GM18498 (cell line): Measurements from ENCODE around the gene SLC43A2.

Experiments
- ATAC-seq: cut with Tn5 transposase; IDR thresholded peaks from one replicate; pipeline ENCODE4 v1.9.1; 2021; ENCODE audit warnings: mild to moderate bottlenecking, moderate library complexity; ENCODE audit not compliant: unreplicated experiment

SLC43A2 gene

DNA sequence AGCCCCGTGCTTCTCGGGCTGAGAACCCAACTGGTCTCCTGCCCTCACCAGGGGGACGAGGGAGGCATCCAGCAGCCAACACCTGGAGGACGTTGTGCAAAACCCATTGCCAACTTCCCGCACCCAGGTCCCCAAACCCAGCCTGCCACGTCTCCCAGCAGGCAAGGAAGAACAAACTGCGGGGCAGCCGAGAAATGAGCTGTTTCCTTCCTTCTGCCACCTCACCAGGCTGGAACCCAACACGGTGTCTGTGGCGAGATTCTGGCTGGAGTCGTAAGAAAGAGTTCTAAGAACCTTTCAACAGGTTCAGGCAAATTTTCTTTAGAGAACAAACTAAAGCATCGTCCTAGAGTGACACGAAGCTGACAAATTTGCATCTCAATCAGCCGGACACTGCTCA, 3.6 kb downstream of the SLC43A2 start:
- ATAC-seq: no peak

- ATAC-seq: no peak
These were observed 4.0 kb downstream of the SLC43A2 start for GRCh38 chr17:1624650-1625049.

GRCh38 chr17:1623057-1623630, 5.5 kb downstream of the SLC43A2 start:
- no peak for ATAC-seq

- ATAC-seq: no peak
These were observed 7.2 kb downstream of the SLC43A2 start for GRCh38 chr17:1621273-1621954.

DNA sequence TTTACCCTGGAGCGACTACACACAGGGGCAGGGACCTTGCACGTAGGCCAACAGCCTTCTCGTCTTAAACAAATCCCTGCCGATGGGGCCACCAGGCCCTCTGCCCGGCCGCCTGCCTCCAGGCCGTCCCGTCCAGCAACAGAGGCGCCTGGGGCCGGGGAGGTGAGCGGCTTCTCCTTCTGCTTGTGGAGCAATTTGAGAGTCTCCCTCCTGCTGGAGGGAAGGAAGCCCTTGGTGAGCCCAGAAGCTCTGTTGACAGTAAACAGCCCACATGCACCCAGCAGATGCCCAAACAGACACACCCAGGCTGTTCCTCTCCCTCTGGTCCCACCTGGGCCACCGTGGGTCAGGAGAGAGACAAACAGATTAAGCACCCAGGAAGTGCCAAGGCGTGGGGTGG, 8.1 kb downstream of the SLC43A2 start:
- ATAC-seq: no peak

DNA sequence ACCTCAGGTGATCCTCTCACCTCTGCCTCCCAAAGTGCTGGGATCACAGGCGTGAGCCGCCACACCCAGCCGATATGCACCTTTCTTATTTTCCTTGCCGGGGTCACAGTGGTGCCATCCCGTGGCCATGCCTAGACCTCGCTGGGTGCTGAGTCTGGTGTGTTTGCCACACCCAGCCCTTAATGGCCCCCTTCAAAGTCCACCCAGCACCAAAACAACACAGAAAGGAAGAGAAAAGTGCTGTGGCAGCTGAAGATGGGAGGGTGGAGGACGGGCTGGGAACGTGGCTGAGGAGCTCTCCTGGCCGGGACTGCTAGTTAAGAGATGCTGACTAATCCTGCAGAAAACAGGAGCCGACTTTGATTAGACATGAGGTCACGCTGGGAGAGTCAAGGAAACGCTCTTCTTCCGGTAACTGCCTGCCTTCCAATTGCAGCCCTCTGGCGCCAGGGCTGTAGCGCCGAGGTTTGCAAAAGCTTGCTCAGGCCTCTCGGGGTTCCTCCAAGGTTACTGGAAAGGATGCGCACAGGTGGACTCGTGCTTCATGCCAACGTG, 10.9 kb downstream of the SLC43A2 start:
- no peak for ATAC-seq

DNA sequence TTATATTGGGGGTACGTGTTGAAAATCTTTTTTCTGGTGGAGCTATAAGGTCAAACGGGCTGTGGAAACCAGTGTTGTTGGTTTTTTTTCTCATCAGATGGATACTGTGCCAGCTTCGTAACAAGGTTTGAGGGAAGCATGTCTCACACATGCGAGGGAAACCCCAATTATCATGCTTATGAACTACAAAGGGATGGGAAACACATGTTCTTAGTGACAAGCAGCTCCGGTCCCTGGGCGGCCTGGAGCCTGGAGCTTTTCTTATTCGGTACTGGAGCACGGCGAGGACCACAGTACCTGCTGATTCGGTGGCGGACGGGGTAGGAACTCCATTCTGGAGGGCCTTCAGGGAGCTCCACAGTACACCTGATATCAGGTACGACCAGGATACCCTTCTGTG, 12.5 kb downstream of the SLC43A2 start:
- ATAC-seq: no peak

DNA sequence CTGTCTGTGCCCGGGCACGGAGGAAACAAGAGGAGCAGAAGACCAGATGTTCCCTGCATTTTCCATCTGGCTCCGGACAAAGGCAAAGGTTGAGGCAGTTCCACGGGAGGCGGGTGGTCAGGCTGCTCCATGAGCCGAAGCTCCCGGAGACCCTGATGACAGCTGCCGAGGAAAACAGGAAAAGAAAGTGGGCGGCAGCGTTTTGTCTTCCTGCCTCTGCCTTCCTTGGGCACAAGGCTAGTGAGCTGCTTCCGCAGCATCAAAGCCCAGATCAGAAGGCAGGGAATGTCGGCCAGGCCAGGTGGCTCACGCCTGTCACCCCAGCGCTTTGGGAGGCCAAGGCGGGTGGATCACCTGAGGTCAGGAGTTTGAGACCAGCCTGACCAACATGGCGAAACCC, 16.2 kb downstream of the SLC43A2 start:
- no peak for ATAC-seq

GRCh38 chr17:1611715-1612114, 16.9 kb downstream of the SLC43A2 start:
- no peak for ATAC-seq

GRCh38 chr17:1608676-1609075, 20.0 kb downstream of the SLC43A2 start:
- ATAC-seq: no peak

DNA sequence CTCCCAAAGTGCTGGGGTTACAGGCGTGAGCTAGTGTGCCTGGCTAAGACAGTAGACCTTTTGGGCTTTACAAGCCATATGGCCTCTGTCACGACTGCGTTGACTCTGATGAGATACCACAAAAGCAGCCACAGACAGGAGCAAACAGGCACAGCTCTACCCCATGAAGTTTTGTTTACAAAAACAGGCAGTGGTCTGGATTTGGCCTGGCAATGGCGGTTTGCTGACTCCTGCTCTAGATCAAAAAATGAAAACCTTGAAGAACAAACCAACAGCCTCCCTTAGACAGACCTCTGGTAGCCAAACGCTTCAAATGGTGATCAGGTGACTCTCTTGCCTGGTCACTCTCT, 20.7 kb downstream of the SLC43A2 start:
- no peak for ATAC-seq

DNA sequence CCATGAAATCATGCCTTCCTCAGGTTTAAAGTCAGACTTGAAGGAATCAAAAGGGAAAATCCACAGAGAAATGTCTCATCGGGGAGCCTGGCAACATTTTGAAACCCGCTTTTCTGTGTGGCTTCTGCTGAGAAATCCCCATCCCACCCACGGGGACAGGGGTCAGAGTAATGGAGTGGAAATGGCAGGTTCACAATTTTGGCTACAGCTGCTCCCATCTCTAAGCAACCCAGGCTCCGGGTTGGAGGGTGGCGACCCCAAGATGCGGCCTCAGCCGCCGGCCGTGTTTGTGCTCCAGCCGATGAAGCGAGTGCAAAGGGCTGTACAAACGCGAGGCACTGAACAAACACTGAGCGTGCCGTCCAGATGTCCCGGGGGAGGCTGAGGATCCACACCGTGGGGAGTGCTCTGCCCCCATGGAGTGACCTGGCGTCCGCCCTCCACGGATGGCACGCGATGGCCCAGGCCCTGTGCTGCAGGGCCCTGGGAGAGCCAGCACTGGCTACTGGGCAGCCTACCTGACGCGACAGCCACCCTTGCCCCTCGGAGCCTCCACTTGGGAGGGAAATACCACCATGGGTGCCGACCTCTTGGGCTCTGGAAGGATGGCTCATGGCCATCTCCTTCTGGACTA, 22.2 kb downstream of the SLC43A2 start:
- ATAC-seq: no peak

GRCh38 chr17:1605681-1606351, 22.8 kb downstream of the SLC43A2 start:
- no peak for ATAC-seq

DNA sequence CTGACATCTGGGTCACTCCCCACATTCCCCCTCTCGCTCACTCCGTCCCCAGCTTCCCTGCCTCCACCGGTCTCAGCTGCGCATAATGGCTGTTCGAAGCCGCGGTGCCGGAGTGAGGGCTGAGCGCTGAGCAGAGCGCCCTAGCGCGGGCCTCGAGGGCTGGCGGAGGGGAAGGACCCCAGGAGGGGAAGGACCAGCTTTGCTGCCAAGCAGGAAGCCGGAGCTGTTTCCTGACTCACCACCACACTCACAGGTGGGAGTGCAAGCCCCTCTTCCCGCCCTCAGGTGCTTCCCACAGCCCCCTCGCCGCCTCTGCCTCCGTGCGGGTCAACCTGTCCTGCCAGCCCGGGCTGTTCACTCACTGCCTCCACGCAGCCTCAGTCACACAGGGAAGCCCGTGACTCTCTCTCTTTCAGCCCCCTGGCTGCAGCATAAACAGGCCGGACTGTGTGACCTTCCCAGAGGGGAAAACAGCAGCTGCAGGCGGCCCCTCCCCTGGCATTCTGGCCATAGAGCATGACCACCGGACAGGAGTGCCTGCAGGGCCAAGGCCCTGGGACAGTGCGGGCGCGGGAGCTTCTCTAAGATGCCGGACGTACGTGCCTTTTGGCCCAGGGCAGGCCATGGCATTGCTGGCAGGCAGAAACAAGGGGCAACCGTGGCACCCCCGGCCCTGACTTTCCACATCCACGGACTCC, 23.7 kb downstream of the SLC43A2 start:
- no peak for ATAC-seq

DNA sequence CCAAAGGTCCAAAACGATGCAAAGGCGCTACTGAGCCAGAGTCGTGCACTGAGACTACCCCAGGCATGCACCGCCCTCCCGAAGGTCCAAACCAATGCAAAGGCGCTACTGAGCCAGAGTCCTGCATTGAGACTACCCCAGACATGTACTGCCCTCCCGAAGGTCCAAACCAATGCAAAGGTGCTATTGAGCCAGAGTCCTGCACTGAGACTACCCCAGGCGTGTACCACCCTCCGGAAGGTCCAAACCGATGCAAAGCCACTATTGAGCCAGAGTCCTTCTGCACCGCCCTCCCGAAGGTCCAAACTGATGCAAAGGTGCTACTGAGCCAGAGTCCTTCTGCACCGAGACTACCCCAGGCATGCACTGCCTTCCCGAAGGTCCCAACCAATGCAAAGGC, 27.1 kb downstream of the SLC43A2 start:
- ATAC-seq: no peak

DNA sequence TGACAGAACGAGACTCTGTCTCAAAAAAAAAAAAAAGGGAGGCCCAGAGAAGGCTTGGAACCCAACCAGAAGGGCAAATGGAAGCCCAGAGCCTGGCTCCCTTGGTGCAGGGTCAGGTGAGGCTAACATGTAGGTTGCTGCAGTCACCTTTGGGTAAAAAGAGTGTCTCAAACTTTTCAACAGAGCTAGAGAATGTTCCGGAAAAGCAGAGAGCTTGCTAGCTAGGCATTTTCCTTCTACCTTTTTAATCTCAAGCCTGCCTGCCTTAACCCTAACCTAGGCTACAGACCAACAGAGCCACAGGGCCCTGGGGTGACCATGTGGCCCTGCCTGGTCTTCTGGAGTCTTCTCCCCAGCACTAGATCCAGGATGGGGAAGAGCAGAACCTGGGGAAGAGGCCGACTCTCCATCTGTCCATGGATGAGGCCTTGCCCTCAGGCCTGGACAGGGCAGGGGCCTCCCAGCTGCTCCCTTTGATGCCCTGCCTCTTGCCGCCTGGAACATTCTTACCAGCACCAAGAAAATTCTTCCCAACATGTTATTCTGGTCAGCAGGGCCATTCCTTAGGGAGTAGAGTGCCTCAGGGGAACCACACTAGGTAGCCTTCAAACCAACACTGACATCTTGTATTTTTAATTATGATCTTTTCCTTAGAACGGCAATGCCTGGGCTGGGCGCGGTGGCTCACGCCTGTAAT, 30.1 kb downstream of the SLC43A2 start:
- no peak for ATAC-seq

DNA sequence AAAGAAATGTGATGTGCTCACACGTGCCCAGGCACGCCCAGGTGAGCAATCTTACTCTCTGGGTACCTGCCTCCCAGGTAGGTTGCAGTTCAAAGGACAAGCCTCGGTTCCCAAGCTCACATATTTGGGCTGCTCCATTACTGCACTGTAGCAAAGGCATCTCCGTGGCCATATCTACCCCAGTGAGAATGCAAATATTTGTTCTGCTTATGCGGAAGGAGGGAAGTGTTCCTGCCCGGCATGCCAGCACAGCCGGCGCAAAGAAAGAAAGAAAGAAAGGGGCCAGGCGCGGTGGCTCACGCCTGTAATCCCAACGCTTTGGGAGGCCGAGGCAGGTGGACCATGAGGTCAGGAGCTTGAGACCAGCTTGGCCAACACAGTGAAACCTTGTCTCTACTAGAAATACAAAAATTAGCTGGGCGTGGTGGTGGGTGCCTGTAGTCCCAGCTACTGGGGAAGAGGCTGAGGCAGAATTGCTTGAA, 30.7 kb downstream of the SLC43A2 start:
- ATAC-seq: no peak

DNA sequence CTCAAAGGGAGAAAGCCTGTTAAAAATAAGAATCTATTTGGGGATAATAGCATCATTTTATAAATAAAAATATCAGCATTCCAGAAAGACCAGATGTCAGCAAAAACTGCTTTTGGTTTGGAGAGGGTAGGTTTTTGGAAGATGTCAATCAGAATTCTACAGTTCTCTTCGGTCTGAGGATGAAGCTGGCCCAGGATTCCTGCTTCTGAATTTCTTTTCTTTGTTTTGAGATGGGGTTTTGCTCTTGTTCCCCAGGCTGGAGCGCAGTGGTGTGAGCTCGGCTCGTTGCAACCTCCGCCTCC, 35.1 kb downstream of the SLC43A2 start:
- ATAC-seq: no peak

DNA sequence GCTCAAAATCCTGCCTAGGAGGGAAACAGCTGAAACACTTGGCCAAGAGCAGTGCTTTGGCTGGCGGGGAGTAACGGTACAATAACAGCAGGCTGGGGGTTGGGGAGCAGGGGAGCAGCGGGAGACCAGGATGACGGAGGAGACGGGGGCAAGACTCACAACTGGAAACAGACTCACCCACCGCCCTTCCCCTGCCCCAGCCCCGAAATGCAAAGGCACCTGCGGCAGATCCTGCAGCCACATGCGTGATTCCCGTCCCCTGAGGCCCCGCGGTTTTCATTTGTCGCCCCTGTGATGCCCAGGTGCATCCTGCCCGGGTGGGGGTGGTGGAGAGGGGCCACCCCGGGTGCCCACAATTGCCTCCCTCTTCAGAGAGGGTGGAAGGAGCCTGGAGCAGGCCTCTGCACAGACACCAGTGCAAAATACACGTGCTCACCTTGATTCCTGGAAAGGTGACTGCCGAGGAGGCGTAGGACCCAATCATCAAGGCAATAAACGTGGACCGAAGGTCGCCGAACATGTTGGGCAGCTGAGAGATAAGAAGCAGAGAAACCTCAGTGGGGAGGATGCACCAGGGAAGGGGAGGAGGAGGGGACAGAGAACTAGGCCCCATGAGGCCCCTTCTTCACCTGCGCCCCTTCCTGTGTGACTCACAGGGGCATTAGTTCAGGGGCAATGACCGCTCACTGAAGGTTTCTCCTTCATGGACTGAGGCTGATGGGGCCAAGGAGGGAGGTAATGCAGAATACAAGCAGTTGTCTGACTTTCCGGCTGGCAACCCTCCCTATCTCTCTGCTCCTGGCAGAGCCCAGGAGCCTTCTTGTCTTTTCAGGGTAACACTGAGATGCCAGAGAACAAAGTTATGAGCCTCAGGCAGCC, 35.6 kb downstream of the SLC43A2 start:
- ATAC-seq: peak; percentile 70
